HCT116 (cell line): Measurements from ENCODE around the gene RPL36AL. TPM values are rescaled to one million over a fixed set of nuclear protein-coding genes. Genes with fewer than 3 reads are reported as not detected.

Experiments used
- ATAC-seq: fragments of 200-7000 bp; cut with Tn5 transposase; 2 replicates; pipeline ENCODE4 v1.9.1; 2020; ENCODE audit warnings: mild to moderate bottlenecking, moderate library complexity
- BruUV-seq: library from RNA; stranded (reverse); fragments of 400-500 nt; replicated peaks from 2 replicates; lab custom pipeline; 2021; lab: Mats Ljungman, UMichigan
- CTCF ChIA-PET: fragments of 300-600 bp; sonication (Branson Sonifier 250); formaldehyde crosslinking; loops from one replicate; lab custom pipeline; 2021; ENCODE audit warnings: antibody characterized with exemption; lab: Charles Lee
- POLR2A ChIA-PET: fragments of 300-600, 350-600 bp; sonication (Branson Sonifier 250); formaldehyde crosslinking; loops from one replicate; lab custom pipeline; 2021; ENCODE audit warnings: antibody characterized with exemption; lab: Charles Lee
- RAD21 ChIA-PET, 2 experiments: fragments of 300-600 bp; sonication (Branson Sonifier 250); formaldehyde crosslinking; loops; one replicate each; lab custom pipeline; 2023; ENCODE audit warnings: low total read pairs in 2 of 2; ENCODE audit not compliant: uncharacterized antibody in 2 of 2, unreplicated experiment in 2 of 2, low non-redundant PET in 1 of 2; lab: Charles Lee
- DNase-seq: peaks from one replicate; pipeline ENCODE4 v3.0.0-alpha.2; 2010; ENCODE audit warnings: low read depth, low spot score
- H2AFZ ChIP-seq: fragments of 200-600 bp; shearing (Covaris generic), sonication (generic); 2 replicates; pipeline ENCODE4 v1.6.1; 2017; ENCODE audit warnings: low read depth, mixed run types, mixed read lengths, antibody characterized with exemption, low read length; ENCODE audit not compliant: poor library complexity, severe bottlenecking
- H3K27ac ChIP-seq: 2 replicates; pipeline ENCODE4 v1.5.1; 2012; ENCODE audit warnings: low read depth, low read length
- H3K27me3 ChIP-seq: fragments of 200-600 bp; sonication (generic); 2 replicates; pipeline ENCODE4 v1.6.1; 2016; ENCODE audit warnings: mixed run types, low read length, mixed read lengths; ENCODE audit not compliant: insufficient read depth
- H3K36me3 ChIP-seq, 2 experiments: fragments of 200-500 bp in 1 of 2; fragments of 200-600 bp in 1 of 2; sonication (Bioruptor generic) in 1 of 2; sonication (generic) in 1 of 2; 2 replicates each; pipeline versions ENCODE4 v1.5.1 to v1.6.1; 2014 to 2016; ENCODE audit warnings: low read length in 2 of 2, inconsistent platforms in 1 of 2, mixed read lengths in 1 of 2, mixed run types in 1 of 2; ENCODE audit not compliant: insufficient read depth in 2 of 2, control insufficient read depth in 1 of 2
- H3K4me1 ChIP-seq, 2 experiments: fragments of 200-600 bp in 1 of 2; sonication (generic) in 1 of 2; 2 replicates each; pipeline versions ENCODE4 v1.5.1 to v1.6.1; 2012 to 2017; ENCODE audit warnings: low read length in 2 of 2, inconsistent platforms in 1 of 2, mild to moderate bottlenecking in 1 of 2, mixed read lengths in 1 of 2, mixed run types in 1 of 2, moderate library complexity in 1 of 2; ENCODE audit not compliant: insufficient read depth in 2 of 2, control insufficient read depth in 1 of 2
- H3K4me2 ChIP-seq: fragments of 200-600 bp; sonication (generic); 2 replicates; pipeline ENCODE4 v1.6.1; 2017; ENCODE audit warnings: mixed run types, low read length, mixed read lengths
- H3K4me3 ChIP-seq, 2 experiments: fragments of 200-600 bp in 1 of 2; sonication (generic) in 1 of 2; replicated peaks in 1 of 2; 2 replicates each; pipeline ENCODE4 v1.5.1; 2011 to 2016; ENCODE audit warnings: low read length in 2 of 2, control low read depth in 1 of 2, low read depth in 1 of 2, mild to moderate bottlenecking in 1 of 2, mixed read lengths in 1 of 2, mixed run types in 1 of 2
- H3K79me2 ChIP-seq: fragments of 200-600 bp; sonication (generic); 2 replicates; pipeline ENCODE4 v1.6.1; 2017; ENCODE audit warnings: mild to moderate bottlenecking, mixed run types, low read length, moderate library complexity, mixed read lengths; ENCODE audit not compliant: insufficient read depth
- H3K9ac ChIP-seq: fragments of 200-600 bp; sonication (generic); 2 replicates; pipeline ENCODE4 v1.6.1; 2016; ENCODE audit warnings: low read length, mixed read lengths
- H3K9me2 ChIP-seq: fragments of 200-600 bp; sonication (generic), shearing (Covaris generic); 2 replicates; pipeline ENCODE4 v1.6.1; 2017; ENCODE audit warnings: mixed run types, mild to moderate bottlenecking, moderate library complexity; ENCODE audit not compliant: insufficient read depth
- H3K9me3 ChIP-seq, 2 experiments: fragments of 200-500 bp in 1 of 2; fragments of 200-600 bp in 1 of 2; sonication (Bioruptor generic) in 1 of 2; sonication (generic) in 1 of 2; 2 replicates each; pipeline ENCODE4 v1.6.1; 2014 to 2017; ENCODE audit warnings: low read length in 2 of 2, mixed read lengths in 2 of 2, inconsistent platforms in 1 of 2, low read depth in 1 of 2, mild to moderate bottlenecking in 1 of 2, mixed run types in 1 of 2, moderate library complexity in 1 of 2; ENCODE audit not compliant: control insufficient read depth in 1 of 2, insufficient read depth in 1 of 2
- H4K20me1 ChIP-seq: fragments of 200-600 bp; sonication (generic), shearing (Covaris generic); 2 replicates; pipeline ENCODE4 v1.6.1; 2017; ENCODE audit warnings: mixed run types, mild to moderate bottlenecking, moderate library complexity; ENCODE audit not compliant: insufficient read depth
- CBX3 ChIP-seq: IDR thresholded peaks from 2 replicates; pipeline ENCODE4 v1.6.1; 2012; ENCODE audit warnings: low read depth
- ELF1 ChIP-seq: IDR thresholded peaks from 2 replicates; pipeline ENCODE4 v1.6.1; 2012; ENCODE audit warnings: low read depth, borderline replicate concordance
- EZH2phosphoT487 ChIP-seq: fragments of 200-600 bp; IDR thresholded peaks from 2 replicates; pipeline ENCODE4 v1.6.1; 2018; ENCODE audit warnings: antibody characterized with exemption, borderline replicate concordance
- POLR2AphosphoS5 ChIP-seq: IDR thresholded peaks from 2 replicates; pipeline ENCODE4 v1.6.1; 2011; ENCODE audit warnings: mild to moderate bottlenecking, low read depth, low read length, moderate library complexity
- SP1 ChIP-seq: IDR thresholded peaks from 2 replicates; pipeline ENCODE4 v1.6.1; 2012; ENCODE audit warnings: low read depth
- ZBTB33 ChIP-seq: IDR thresholded peaks from 2 replicates; pipeline ENCODE4 v1.6.1; 2011; ENCODE audit warnings: mild to moderate bottlenecking, low read length, moderate library complexity; ENCODE audit not compliant: insufficient replicate concordance; ENCODE audit errors: extremely low read depth
- intact Hi-C: fragments of 100-400 bp; cut with micrococcal nuclease; formaldehyde crosslinking; loops from 2 replicates; pipeline ENCODE4 v1.10.0; 2022
- total RNA-seq: library from RNA; stranded (reverse); gene quantifications from one replicate; pipeline ENCODE4 v1.2.1, GENCODE V29; 2021; ENCODE audit not compliant: unreplicated experiment
- TF ChIP-seq, protein P1 (sequence below): IDR thresholded peaks from 2 replicates; pipeline ENCODE4 v1.6.1; 2012; ENCODE audit warnings: low read depth

Gene RPL36AL
- total RNA-seq, 1 experiment from 2014 or later, result 212 TPM

DNA sequence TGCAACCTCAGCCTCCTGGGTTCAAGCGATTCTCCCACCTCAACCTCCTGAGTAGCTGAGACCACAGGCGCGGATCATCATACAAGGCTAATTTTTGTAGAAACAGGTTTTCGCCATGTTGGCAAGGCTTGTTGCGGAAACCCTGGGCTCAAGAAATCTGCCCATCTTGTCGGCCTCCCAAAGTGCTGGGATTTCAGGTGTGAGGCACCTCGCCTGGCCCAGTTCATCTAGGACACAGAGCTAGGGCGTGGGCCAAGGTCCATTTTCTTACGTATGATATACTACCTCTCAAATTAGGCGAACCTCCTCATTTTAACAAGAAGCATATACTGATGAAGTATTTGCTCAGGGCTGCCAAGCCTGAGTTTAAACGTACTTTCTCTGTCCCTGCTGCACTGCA, 36.4 kb downstream of the RPL36AL start:
- intact Hi-C loops, result no loop called here
- CTCF ChIA-PET, result no interaction called here
- Histone ChIP-seq H3K27me3 (no peaks in the 10 kb centered on the region), H3K9ac (peak overlapping the region; percentile 92)
- RAD21 ChIA-PET, result no interaction called here
- TF ChIP-seq CBX3 (no peak), ZBTB33 (no peak), EZH2phosphoT487 (no peak), SP1 (no peak), POLR2AphosphoS5 (no peak), ELF1 (no peak)
- TF ChIP-seq, protein P1, sequence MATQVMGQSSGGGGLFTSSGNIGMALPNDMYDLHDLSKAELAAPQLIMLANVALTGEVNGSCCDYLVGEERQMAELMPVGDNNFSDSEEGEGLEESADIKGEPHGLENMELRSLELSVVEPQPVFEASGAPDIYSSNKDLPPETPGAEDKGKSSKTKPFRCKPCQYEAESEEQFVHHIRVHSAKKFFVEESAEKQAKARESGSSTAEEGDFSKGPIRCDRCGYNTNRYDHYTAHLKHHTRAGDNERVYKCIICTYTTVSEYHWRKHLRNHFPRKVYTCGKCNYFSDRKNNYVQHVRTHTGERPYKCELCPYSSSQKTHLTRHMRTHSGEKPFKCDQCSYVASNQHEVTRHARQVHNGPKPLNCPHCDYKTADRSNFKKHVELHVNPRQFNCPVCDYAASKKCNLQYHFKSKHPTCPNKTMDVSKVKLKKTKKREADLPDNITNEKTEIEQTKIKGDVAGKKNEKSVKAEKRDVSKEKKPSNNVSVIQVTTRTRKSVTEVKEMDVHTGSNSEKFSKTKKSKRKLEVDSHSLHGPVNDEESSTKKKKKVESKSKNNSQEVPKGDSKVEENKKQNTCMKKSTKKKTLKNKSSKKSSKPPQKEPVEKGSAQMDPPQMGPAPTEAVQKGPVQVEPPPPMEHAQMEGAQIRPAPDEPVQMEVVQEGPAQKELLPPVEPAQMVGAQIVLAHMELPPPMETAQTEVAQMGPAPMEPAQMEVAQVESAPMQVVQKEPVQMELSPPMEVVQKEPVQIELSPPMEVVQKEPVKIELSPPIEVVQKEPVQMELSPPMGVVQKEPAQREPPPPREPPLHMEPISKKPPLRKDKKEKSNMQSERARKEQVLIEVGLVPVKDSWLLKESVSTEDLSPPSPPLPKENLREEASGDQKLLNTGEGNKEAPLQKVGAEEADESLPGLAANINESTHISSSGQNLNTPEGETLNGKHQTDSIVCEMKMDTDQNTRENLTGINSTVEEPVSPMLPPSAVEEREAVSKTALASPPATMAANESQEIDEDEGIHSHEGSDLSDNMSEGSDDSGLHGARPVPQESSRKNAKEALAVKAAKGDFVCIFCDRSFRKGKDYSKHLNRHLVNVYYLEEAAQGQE, result no peak
- TF ChIP-seq, all 23 proteins: peak for 0
- POLR2A ChIA-PET, result interaction anchor here (1.8 kb wide), 1 partner anchor 15 kb away, joined by 6 read pairs; the partner anchor contains the start of gene LRR1
- Histone ChIP-seq H3K4me1 (peaks cover 12 to 56% of the 10 kb centered on the region in 2 experiments), H2AFZ (no peak overlapping the region), H3K36me3 (peaks cover 14 to 32% of the 10 kb centered on the region in 2 experiments; a peak in 3 of 4 replicates), H3K4me3 (peak overlapping the region; percentile 71 to 88), H3K79me2 (peaks cover 70% of the 10 kb centered on the region), H3K27ac (peak overlapping the region; percentile 81), H4K20me1 (peaks cover 29% of the 10 kb centered on the region; the same call in 1 of the 2 replicates), H3K9me3 (no peaks in the 10 kb centered on the region), H3K9me2 (no peaks in the 10 kb centered on the region), H3K4me2 (peak overlapping the region; percentile 75)
- DNase-seq (no peak), ATAC-seq (no peak)
- BruUV-seq, result no TSS peak
